NCI-H2196 (cell line): ENCODE results near the gene LINC00237.

ENCODE experiments used
- DNase-seq: peaks from one replicate; lab custom pipeline; 2025; ENCODE audit not compliant: unreplicated experiment; lab: John Stamatoyannopoulos, UW

LINC00237 gene

GRCh38 chr20:21100578-21101452, 5.3 kb downstream of the LINC00237 start:
- no peak for DNase-seq

- no peak for DNase-seq
Measured at GRCh38 chr20:21099751-21100577, 6.2 kb downstream of the LINC00237 start.

GRCh38 chr20:21096321-21097043, 9.7 kb downstream of the LINC00237 start:
- DNase-seq, result no peak

DNA sequence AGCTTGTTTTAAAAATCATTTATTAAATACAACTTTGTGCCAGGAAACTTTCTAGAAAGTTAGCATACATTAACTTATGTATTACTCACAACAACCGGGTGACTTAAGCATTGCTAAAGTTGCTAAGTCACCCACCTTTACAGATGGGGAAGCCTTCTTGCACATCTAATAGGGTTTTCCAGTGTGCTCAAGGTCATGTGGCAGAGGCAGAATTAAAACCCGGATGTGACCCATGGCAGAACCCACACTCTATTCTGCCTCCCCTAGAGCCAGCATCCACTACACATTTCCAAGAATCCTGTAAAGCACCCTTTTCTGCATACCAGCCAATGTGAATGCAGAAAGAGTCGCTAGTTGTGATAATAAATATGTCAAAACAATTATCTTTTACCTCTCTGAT, 13.4 kb downstream of the LINC00237 start:
- DNase-seq, result no peak

- DNase-seq, result no peak
Measured at GRCh38 chr20:21090721-21091120, 15.4 kb downstream of the LINC00237 start.

DNA sequence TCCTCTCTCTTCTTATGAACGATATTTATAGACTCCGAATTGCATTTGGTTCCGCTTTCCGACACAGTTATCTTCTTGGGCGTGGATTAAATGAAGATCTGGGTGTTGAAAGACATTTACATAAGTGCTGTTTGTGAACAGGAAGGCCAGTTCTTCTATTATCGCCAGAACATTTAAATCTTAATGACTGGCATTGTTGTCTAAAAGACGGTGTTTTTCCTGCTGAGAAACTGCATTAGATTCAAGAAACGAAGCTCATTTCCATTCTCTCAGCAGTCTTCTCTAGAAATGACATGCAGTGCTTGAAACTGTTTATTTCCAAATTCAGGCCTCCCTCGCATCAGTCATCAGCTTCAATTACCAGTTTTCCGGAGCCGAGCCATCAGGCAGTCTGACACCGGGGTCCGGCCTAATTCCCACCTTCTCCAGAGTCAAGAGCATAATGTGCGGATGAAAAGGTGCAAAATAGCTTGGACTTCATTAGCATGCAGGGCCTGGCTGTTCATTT, 16.0 kb downstream of the LINC00237 start:
- no peak for DNase-seq

- DNase-seq, result no peak
Measured at GRCh38 chr20:21089391-21089790, 16.8 kb downstream of the LINC00237 start.

- DNase-seq, result no peak
Measured at GRCh38 chr20:21087862-21088540, 18.2 kb downstream of the LINC00237 start.

DNA sequence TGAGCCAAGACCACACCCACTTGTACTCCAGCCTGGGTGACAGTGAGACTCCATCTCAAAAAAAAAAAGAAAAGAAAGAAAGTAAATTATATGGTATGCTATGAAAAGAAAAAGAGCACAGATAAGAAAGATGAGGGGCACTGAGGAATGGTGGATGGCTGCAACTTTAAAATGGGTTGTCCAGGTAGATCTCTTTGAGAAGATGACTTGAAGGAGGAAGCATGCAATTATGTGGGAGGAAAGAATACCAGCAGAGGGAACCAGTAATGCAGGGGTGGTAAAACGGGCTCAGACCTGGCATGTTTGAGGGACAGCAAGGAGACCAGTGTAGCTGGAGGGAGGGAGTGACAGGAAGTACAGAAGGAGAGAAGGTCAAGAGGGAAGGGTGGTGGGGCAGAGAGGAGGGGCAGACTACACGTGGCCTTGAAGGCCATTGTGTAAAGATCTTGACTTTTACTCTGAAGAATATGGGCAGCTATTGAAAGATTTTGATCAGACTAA, 22.3 kb downstream of the LINC00237 start:
- no peak for DNase-seq

- no peak for DNase-seq
Measured at GRCh38 chr20:21082584-21082983, 23.6 kb downstream of the LINC00237 start.

- no peak for DNase-seq
Measured at GRCh38 chr20:21077809-21078345, 28.3 kb downstream of the LINC00237 start.

GRCh38 chr20:21076073-21076472, 30.1 kb downstream of the LINC00237 start:
- no peak for DNase-seq

GRCh38 chr20:21075471-21075870, 30.7 kb downstream of the LINC00237 start:
- DNase-seq, result no peak

DNA sequence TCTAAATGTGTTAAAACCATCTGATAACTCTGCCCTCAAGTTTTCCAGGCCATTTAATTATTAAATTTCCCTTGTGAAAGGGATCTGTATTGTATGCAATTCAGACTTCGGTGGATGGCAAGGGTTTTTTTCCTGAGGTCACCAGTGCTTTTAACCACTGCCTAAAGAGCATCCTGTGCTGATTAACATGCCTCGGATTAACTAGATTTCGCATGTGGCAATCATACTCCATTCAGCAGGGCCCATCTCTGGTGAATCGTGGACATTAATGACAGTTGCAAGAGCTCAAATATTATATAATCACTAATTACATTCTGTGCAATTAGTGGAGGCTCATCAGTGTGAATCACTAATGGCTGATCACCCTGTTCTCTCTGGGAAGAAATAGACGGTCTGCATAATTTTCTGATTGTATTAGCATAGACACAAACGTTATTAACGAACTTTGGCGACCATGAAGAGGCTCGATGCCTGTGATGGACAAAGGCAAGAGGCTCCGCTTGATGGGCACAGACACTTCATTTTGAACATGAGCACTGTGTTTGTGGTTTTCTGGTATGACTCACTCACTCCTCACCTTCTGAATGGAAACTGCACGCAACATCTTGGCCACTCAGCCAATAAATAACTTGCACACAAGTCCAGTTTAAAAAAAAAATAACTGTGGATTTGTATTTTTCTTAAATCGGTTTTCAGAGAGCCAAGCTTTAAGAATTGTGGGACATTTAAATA, 31.4 kb downstream of the LINC00237 start:
- no peak for DNase-seq

- no peak for DNase-seq
Measured at GRCh38 chr20:21067255-21067654, 38.9 kb downstream of the LINC00237 start.

GRCh38 chr20:21064924-21065323, 41.2 kb downstream of the LINC00237 start:
- DNase-seq, result no peak

DNA sequence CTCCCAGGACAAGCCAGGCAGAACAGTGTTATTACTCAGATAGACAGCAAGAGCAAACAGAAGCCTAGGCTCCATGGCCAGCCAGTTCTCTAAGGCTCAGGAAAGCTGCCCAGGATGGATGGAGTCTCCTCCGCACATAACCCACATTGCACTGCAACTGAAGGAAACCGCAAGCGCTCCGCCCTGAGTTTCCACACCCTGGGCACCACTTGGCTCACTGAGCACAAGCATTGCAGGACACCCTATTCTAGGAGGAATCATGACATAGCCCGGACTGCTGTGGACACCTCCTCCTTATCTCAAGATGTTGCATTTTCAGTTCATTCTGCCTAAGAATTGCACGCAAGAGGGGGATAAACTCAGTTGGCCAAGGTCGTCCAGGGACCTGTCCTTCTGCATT, 42.9 kb downstream of the LINC00237 start:
- no peak for DNase-seq

- no peak for DNase-seq
Measured at GRCh38 chr20:21053002-21053762, 53.0 kb downstream of the LINC00237 start.

DNA sequence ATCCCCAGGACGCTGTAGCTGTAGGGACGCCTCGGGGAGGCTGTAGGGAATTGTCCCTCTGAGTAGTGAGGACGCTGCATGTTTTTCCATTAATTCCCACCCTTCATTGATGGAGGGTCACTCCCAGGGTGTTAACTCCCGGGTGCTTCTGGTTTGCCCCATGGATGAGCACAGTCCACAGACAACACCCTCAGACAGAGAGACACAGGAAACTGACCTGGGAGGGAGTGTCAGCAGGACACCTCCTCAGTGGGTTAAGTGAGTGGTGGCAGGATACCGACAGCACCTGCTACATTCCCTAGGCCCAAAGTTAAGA, 53.5 kb downstream of the LINC00237 start:
- DNase-seq, result no peak
